ENCODE measurements around the gene HSP90AB1.

Gene HSP90AB1

DNA sequence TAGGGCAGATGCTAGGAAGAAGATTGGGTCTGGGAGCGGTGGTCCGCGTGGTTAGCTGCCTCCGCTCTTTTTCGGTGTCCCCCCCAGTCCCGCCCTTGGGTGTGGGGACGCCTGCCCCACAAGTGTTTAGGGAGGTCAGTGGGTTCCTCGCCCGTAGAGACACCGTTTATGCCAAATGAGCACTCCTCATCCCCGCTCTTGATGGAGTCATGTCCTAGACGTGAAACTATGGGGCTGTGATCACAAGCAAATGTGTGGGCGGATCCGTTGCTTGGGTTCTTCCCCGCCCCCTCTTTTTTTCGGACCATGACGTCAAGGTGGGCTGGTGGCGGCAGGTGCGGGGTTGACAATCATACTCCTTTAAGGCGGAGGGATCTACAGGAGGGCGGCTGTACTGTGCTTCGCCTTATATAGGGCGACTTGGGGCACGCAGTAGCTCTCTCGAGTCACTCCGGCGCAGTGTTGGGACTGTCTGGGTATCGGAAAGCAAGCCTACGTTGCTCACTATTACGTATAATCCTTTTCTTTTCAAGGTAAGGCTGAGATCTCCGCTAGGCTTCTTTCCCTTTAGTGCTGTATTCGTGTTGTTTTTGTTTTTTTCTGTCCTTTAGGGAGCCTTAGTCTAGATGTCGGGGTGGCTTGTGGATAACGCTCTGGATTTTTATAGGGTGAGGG is at the start of gene HSP90AB1:
HSP90AB1 (plus strand) TSS at position 439 of the 675 bp plus-strand sequence. CDS start 1,529 bp downstream, outside the sequence.
- DNase-seq: peak; percentile 97

DNA sequence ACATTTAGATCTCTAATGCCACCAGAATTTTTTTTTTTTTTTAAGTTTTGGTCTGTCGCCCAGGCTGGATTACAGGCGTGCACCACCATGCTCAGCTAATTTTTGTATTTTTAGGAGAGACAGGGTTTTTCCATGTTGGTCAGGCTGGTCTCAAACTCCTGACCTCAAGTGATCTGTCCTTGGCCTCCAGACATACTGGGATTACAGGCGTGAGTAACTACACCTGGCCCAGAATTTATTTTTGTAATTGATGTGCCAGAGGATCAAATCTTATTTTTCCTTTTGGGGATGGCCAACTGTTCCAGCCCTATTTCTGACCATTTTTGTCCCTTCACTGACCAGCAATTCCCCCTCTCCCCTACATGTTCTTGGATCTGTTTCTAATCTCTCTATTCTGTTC is 48.2 kb upstream of the HSP90AB1 start:
- no peak for DNase-seq

DNA sequence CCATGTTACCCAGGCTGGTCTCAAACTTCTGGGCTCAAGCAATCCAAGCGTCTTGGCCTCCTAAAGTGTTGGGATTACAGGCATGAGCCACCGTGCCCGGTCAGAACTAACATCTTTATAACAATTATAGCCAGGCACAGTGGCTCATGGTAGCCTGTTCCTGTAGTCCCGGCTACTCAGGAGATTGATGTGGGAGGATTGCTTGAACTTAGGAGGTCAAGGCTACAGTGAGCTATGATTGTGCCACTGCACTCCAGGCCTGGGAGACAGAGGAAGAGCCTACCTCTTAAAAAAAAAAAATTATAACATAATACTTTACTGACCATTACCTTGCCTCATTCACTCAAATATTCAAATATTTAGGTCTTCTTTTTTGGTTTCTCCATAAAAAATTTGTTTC is 47.0 kb upstream of the HSP90AB1 start:
- DNase-seq: no peak

DNA sequence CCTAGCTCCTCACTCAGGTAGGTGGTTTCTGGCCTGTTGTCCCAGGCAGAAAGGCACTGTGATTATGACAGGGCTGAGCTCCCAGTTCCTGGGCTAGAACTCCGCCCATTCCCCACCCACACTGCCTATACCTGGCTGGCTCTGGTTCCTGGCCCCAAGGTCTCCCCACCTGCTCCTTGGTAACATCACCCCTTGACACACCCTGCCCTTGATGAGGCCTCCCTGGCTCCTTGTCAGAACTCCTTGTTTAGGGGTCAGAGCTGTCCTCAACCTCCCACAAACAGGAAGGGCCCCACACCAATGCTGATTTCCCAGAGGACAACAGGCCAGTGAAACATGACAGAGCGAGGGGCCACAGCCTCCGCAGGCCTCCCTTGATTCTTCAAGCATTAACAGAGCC is 45.7 kb upstream of the HSP90AB1 start:
- DNase-seq: no peak

DNA sequence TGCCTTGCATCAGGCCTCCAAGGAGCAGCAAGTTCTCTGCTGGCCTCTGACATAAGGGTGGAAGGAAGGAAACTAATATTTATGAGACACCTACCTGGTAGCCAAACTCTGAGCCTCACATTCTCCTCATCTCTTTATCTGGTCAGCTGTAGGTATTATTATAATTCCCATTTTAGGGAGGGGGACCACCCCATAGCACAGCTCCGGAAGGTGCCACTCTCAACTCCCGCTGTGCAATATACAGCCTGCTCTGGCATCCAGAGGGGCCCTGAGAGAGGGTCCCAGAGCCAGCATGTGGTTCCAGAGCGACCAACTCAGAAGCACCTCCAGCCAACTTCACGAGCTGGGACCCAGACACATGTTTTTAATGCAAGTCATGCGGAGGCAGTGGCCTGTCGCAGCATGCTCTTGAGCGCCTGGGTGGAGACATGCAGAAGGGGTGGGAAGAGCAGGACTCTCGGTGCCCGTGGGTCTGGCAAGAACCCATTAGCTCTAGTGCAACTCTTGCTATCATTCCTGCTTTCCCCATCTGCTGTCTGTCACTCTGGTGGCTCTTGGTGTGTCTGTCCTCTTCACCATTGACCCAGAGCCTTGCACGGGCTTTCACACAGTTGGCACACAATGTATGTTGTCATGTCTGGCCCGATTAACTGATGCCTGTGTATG is 45.1 kb upstream of the HSP90AB1 start:
- no peak for DNase-seq

DNA sequence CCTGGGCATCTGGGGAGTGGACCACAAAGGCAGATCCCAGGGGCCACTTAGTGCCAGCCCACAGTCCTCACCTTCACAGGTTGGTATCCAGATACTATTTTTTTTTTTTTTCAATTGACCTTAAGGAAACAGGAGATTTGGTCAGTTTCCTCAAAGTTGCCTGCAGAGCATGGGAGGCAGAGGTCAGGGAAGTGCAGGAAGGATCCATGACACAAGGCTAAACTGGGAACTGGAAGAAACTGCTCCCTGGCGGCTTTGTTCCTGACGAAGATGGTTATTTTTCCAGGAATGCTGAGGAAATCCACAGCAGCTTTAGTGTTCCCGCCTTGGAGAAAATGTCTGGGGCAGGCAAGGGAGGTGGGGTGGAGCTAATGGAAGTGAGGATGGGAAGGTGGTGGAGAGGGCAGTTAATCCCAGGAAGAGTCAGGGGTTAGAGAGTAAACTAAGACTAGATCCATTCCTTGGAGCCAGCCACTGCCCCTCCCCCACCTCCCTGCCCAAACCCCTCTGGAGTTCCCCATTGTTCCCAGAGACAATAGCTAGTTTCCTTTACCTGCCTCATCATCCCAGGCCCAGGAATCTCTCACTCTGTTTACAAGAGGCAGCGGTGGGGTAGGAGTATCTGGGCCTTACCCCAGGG is 44.4 kb upstream of the HSP90AB1 start:
- DNase-seq: no peak

DNA sequence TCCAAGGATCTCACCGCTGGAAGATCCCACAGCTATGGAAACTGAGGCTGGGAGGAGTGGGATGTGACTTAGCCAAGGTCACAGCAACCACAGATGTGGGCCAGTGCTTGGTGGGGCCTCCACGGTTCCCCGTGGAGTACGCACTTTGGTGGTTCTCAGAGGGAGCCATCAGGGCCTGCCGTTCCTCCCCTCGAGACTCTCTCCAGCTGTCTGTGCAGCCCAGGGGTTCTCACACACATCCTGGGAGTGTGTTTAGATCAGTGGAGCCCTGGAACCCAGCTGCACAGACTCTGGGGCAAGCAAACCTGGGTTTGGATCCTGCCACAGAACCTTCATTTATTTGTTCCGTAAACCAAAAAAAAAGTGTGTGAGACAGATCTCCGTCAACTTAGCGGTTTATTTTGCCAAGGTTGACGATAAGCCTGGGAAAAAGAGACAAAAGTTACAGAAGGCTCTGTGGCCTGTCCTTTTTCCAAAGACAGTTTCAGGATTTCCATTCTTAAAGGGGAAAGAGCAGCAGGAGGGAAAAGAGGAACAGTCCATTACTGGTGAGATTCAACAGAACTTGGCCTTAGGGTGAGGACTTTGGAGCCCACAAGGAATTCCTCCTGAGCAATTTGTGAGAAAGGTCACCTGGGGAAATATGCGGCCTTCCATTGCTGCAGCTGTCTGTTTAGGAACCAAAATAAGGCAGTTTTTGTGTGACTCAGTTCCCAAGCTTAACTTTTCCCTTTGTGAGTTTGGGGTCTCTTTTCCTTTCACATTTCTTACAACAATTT is 43.7 kb upstream of the HSP90AB1 start:
- DNase-seq: no peak

DNA sequence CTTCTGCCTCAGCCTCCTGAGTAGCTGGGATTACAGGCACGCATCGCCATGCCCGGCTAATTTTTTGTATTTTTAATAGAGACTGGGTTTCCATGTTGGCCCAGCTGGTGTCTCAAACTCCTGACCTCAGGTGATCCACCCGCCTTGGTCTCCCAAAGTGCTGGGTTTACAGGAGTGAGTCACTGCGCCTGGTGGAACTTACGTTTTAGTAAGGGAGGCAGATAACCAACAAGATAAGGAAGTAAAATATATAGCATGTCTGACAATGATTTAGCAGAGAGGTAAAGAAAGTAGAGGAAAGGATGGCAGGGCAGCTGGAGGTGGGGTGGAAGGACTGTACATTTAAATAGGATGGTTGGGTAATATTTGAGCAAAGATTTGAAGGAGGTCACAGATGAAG is 42.9 kb upstream of the HSP90AB1 start:
- no peak for DNase-seq

DNA sequence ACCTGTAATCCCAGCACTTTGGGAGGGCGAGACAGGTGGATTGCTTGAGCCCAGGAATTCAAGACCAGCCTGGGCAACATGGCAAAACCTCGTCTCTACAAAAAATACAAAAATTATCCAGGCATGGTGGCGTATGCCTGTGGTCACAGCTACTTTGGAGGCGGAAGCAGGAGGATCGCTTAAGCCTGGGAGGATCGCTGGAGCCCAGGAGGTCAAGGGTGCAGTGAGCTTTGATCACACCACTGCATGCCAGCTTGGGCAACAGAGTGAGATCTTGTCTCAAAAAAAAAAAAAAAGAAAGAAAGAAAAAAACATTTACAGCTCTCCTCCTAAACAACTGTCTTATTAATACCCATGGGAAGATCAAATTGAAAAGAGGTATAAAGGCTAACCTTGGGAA is 38.9 kb upstream of the HSP90AB1 start:
- no peak for DNase-seq

DNA sequence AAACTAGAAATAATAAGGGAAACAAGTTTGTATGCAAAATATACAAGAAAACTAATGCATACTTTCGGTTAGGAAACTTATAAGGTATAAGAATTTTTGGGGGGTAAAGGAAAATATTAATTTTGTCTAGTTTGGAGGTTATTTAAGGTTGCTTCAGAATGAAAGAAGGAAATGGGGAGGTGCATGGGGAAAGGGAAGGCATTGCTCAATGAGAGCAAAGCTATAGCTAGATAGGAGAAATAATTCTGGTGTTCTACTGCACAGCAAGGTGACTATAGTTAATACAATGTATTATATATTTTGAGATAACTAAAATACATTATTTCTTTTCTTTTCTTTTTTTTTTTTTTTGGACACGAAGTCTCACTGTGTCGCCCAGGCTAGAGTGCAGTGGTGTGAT is 35.6 kb upstream of the HSP90AB1 start:
- DNase-seq: no peak

DNA sequence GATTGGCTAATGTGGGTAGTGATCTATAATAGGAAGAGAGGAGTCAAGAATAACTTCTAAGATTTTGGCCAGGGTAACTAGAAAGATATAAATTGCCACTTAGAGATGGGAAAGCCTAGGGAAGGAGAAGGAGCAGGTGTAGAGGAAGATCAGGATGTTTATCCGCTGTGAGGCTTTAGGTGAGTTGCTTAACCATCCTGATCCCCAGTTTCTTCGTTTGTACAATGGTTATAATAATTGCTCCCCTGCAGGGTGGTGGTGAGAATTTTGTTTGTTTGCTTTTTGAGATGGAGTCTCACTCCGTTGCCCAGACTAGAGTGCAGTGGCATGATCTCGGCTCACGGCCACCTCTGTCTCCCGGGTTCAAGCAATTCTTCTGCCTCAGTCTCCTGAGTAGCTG is 32.6 kb upstream of the HSP90AB1 start:
- no peak for DNase-seq

DNA sequence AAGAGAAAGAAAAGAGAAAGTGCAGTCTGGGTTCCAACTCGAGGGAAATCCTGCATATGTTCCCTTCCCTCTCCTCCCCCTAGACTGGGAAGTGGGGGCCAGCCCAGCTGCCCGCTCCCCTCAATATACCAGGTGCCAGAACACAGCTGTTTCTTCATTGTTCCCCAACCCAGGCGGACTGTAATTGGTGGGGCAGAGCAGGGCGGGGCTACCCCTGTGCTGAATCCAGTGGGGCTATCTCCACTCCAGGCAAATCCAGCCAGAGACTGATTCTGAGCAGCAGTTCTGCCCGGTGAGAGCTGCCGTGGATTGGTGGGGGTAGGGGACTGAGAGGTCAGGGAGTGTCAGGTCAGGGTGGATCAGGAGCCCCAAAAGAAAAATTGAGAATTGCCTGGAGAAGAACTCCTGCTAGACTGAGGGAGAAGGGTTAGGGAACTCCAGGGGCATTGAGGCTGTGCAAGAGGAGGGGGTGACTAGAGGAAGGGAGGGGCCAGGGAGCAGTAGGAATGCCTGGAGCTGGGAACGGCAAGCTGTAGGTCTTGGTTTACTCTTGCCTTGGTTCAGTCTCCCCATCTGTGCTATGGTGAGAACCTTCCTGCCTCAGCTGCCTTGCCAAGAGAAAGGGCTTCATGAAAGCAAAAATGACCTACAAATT is 30.1 kb upstream of the HSP90AB1 start, which contains the start of gene MYMX:
MYMX (plus strand) TSS at position 250 of the 655 bp plus-strand sequence. CDS start 546 bp downstream, outside the sequence.
- peak; percentile 38 for DNase-seq

DNA sequence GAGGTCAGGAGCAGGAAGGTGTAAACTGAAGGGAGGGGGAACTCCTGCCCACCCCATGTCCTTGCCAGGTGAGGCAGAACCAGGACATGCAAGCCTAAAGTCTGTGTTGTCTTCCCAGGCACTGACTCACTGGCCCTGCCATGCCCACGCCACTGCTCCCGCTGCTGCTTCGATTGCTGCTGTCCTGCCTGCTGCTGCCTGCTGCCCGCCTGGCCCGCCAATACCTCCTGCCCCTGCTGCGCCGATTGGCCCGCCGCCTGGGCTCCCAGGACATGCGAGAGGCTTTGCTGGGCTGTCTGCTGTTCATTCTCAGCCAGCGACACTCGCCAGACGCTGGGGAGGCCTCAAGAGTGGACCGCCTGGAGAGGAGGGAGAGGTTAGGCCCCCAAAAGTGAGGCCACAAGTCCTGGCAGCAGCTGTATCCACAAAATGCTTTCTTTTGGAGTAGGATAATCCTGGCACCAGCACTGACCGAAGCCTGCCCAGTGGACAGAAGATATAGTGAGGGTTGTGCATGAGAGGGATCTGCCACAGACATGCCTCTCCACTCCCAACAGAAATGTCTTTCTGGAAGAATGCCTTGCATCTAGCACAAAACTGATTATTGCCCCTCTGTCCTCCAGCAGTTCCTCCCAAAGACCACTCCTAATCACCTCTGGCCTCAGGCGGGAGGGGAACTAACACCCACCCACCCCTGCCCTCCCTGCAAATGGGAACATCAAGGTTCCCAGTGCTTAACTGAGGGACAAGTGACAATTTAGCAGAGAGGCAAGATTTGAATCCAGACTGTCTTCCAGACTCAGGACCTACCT is 29.4 kb upstream of the HSP90AB1 start:
- DNase-seq: no peak

DNA sequence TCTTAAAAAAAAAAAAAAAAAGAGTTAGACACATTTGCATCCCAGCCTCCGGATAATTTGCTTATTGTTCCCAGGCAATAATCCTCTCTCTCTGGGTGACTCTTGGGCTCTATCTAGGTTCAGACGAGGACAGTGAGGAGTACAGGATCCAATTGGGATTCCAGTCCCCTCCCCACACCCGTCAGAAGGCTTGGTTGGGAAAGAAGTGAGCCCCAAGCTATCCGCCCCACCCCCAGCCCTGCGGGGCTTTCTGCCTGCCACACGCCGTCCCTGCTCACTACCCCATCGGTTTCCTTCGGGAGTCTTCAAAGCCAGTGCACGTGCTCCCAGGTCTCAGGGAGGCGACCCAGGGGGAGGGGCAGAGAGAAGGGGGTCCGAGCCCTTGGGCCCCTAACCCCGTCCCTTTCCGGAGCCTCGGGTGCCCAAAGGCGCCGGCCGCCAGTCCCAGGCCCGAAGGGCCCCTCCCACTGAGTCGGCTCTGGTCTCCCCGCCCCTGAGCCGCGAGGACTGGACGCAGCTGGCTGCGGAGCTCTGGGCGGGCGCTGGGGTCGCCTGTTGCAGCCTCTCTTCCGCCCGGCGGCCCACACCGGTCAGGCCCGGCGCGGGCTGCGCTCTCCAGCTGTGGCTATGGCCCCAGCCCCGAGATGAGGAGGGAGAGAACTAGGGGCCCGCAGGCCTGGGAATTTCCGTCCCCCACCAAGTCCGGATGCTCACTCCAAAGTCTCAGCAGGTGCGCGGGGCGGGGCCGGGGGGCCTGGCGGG is 27.7 kb upstream of the HSP90AB1 start:
- peak; percentile 82 for DNase-seq

DNA sequence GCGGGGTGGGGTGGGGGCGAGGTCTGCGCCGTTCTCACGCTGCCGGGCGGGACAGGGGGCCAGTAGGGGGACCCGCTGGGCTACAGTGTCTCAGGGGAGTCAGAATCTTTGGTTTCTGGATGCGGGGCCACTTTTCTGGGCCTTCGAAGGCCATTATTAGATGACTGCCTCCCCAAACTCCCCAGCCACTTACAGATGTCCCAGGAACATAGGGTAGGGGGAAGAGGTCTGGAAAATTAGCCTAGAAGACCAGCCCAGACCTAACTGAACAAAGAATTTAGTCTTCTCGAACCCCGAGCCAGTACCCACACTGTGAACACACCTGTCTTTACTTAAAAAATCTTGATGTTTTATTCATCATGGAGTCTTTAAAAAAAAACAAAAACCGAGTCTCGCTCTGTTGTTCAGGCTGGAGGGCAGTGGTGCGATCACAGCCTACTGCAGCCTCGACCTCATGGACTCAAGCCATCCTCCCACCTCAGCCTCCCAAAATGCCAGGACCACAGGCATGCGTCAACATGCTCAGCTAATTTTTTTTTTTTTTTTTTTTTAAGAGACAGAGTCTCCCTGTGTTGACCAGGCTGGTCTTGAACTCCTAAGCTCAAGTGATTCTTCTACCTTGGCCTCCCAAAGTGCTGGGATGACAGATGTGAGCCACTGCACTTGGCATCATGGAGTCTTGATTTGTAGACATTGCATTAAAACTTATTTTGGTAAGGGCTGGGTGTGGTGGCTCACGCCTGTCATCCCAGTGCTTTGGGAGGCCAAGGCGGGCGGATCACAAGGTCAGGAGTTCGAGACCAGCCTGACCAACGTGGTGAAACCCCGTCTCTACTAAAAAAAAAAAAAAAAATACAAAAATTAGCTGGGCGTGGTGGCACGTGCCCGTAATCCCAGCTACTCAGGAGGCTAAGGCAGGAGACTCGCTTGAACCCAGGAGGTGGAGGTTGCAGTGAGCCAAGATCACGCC is 26.8 kb upstream of the HSP90AB1 start:
- DNase-seq: no peak

DNA sequence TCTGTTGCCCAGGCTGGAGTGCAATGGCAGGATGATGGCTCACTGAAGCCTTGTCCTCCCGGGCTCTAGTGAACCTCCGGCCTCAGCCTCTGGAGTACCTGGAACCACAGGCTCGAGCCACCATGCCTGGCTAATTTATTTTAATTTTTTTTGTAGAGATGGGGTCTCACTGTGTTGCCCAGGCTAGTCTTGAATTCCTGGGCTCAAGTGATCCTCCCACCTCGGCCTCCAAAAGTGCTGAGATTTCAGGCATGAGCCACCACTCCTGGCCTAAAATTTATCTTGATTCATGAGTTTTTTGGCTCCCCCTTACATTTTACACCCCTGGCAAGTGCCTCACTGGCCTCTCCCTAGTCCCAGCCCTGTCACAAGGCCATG is 26.0 kb upstream of the HSP90AB1 start:
- no peak for DNase-seq

DNA sequence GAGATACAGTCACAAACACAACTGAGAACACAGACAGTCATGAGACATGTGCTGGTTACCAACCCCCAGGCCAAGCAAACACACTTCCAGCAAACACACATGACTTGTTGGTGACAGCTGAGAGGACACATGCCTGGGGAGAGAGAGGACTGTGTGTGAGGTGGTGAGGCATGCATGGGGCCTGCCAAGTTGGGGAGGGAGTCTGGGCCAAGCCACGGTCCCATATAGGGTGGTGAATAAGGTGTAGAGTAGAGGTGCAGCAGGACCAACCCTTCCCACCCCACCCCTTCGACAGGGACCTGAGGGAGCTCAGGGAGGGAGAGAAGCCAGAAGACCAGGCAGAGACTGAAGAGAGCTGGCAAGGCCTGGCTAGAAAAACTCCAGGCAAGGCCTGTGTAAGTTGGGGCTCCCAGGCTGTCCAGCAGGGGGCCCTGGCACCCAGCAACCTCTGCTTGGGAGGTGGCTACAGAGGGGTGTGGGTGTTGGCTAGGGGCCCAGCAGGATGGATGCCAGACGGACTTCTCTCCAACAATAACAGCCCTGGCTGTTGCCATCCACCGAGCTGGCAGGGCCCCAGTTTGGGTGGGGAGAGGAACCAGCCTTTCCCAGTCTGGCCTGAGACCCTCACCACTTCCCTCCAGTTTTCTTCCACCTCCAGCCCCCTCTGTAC is 25.5 kb upstream of the HSP90AB1 start:
- peak; percentile 53 for DNase-seq

DNA sequence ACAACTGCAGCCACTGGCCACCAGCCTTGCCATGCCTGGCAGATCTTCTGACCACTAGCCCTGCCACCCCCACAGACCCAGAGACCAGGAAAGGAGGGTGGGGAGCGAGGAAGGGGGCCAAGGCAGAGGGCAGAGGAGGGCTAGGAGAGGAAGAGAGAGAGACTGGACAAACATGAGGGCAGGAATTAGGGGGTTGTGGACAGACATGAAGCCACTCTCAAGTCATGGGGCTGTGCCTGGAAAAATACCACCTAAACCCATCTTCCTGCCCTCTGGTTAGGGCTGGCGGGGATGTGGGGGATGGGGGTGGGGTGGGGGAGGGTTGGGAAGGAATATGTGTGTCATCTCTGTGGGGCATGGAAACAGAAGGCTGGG is 25.0 kb upstream of the HSP90AB1 start:
- DNase-seq: no peak
